Measurements from ENCODE around the gene C9orf72. TPM values are rescaled to one million over a fixed set of nuclear protein-coding genes. Genes with fewer than 3 reads are reported as not detected.

Gene C9orf72
- total RNA-seq, 2 donors from 2014 or later: 14.2 to 23.4 TPM

DNA sequence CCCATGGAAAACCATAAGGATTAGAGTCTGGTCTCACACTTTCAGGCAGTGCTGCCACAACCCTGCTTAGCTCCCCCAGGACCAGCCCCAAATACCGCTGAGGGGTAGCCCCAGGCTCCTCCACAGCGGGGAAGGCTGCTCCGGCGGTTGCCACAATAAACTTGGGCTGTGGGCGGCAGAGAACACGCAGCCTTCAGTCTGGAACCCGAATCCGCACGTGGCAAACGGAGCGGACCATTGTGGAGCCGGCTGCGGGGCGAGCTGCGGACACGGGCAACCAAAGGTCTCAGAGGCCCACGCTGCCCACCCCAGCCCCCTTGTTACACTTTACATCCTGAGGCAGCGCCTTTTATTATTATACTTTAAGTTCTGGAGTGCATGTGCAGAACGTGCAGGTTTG lies 37.3 kb upstream of the C9orf72 start:
- Histone ChIP-seq H3K4me3 (no peak overlapping the region), H3K4me1 (replicated peaks) (no peaks in the 10 kb centered on the region), H3K27ac (no peak overlapping the region), H3K9me3 (no peaks in the 10 kb centered on the region), H3K27me3 (replicated peaks; ENCODE audit: insufficient read depth) (no peaks in the 10 kb centered on the region), H3K36me3 (no peaks in the 10 kb centered on the region)
- DNase-seq (ENCODE audit: low spot score): no peak
- WGBS: 90% methylated on average over 19 of the region's 19 CpGs
- intact Hi-C loops (cut with DNase I): no loop called here
- TF ChIP-seq, protein P1, sequence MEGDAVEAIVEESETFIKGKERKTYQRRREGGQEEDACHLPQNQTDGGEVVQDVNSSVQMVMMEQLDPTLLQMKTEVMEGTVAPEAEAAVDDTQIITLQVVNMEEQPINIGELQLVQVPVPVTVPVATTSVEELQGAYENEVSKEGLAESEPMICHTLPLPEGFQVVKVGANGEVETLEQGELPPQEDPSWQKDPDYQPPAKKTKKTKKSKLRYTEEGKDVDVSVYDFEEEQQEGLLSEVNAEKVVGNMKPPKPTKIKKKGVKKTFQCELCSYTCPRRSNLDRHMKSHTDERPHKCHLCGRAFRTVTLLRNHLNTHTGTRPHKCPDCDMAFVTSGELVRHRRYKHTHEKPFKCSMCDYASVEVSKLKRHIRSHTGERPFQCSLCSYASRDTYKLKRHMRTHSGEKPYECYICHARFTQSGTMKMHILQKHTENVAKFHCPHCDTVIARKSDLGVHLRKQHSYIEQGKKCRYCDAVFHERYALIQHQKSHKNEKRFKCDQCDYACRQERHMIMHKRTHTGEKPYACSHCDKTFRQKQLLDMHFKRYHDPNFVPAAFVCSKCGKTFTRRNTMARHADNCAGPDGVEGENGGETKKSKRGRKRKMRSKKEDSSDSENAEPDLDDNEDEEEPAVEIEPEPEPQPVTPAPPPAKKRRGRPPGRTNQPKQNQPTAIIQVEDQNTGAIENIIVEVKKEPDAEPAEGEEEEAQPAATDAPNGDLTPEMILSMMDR (IDR thresholded peaks at IDR 0.05): no peak
- TF ChIP-seq POLR2AphosphoS5 (IDR thresholded peaks at IDR 0.05): no peak
- TF ChIP-seq POLR2A (IDR thresholded peaks at IDR 0.05): no peak

DNA sequence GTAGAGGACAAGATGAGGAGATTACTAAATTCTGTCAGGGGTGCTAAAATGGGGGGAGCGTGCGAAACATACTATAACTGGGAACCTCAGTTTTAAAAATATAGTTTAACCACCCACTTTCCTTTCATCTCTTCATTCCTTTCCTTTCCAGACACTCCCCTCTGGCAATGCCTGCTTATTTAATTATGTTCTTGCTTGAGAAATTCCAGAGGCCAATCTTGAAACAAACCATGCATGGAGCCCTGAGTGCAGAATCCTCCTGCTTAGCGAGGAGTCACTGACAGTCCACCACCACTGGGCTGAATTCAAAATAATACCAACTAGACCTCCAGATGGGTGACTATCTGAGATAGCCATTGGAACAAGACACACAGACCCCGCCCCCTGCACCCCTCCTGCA lies 29.7 kb upstream of the C9orf72 start:
- DNase-seq (ENCODE audit: low spot score): no peak
- H3K27ac ChIP-seq: no peak overlapping the region
- WGBS: 73% methylated on average over 4 of the region's 4 CpGs
- intact Hi-C loops (cut with DNase I): no loop called here
- no peaks in the 10 kb centered on the region for H3K27me3 ChIP-seq (replicated peaks; ENCODE audit: insufficient read depth)
- H3K4me1 ChIP-seq (replicated peaks): no peaks in the 10 kb centered on the region
- no peak overlapping the region for H3K4me3 ChIP-seq
- TF ChIP-seq, protein P1 (IDR thresholded peaks at IDR 0.05): no peak
- H3K36me3 ChIP-seq: no peaks in the 10 kb centered on the region
- no peaks in the 10 kb centered on the region for H3K9me3 ChIP-seq

DNA sequence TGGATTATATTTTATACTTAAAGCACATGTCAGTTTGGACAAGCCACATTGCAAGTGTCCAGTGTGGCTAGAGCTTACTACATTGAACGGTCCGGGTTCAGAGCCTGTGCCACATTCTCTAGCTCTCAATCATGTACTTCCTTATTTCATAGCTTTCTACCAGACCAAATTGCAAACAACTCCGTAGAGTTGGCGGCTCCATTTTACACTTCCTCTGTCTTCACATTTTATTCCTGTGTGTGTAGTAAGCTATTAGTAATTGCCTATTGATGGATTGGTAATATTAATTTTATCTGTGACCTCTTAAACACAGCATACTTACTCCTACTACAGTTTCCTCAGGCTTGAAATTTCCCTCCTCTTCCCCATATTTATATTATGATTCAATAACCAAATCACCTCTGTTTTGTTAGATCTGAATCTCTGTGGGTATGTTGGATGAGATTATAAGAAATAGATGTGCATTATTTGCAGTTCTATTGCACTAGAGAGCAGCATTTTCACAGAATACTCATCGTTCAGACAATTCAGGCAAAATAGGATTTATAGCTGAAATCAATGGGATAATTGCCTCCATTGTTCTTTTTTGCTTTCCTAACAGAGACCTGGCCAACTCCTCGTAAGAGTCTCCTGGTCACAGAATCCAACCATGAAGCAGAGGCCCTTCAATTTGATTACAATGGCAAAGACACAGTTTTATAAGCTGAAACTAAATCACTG lies 29.0 kb upstream of the C9orf72 start:
- Histone ChIP-seq H3K27ac (no peak overlapping the region), H3K4me3 (no peak overlapping the region), H3K4me1 (replicated peaks) (no peaks in the 10 kb centered on the region), H3K36me3 (no peaks in the 10 kb centered on the region), H3K27me3 (replicated peaks; ENCODE audit: insufficient read depth) (no peaks in the 10 kb centered on the region), H3K9me3 (no peaks in the 10 kb centered on the region)
- intact Hi-C loops (cut with DNase I): no loop called here
- no peak for DNase-seq (ENCODE audit: low spot score)
- 70% methylated on average over 6 of the region's 6 CpGs for WGBS
- TF ChIP-seq, protein P1 (IDR thresholded peaks at IDR 0.05): no peak
- no peak for TF ChIP-seq POLR2A (IDR thresholded peaks at IDR 0.05)
- TF ChIP-seq POLR2AphosphoS5 (IDR thresholded peaks at IDR 0.05): no peak

DNA sequence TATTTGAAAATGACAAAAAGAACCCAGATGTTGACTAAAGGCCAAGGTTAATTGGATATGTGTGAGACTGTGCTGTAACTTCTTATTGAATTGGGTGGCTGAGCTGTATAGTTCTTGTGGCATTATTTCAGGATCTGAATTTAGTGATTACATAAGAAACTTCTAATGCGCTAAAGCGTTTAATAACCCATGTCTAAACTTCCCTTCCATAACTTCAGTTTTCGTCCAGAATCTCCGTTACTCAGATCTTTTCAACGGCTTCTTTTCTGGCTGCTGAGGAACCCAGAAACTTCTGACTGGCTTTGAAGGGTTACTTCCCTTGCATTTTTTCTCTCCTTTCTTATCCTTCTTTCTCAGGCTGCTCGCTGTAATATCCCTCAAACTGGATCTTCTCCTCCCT lies 28.1 kb upstream of the C9orf72 start:
- Histone ChIP-seq H3K9me3 (no peaks in the 10 kb centered on the region), H3K4me3 (no peak overlapping the region), H3K27ac (no peak overlapping the region), H3K4me1 (replicated peaks) (no peaks in the 10 kb centered on the region), H3K36me3 (no peaks in the 10 kb centered on the region), H3K27me3 (replicated peaks; ENCODE audit: insufficient read depth) (no peaks in the 10 kb centered on the region)
- 86% methylated on average over 6 of the region's 6 CpGs for WGBS
- DNase-seq (ENCODE audit: low spot score): no peak
- TF ChIP-seq, protein P1 (IDR thresholded peaks at IDR 0.05): no peak
- TF ChIP-seq POLR2A (IDR thresholded peaks at IDR 0.05) (no peak), POLR2AphosphoS5 (IDR thresholded peaks at IDR 0.05) (no peak)
- intact Hi-C loops (cut with DNase I): no loop called here

DNA sequence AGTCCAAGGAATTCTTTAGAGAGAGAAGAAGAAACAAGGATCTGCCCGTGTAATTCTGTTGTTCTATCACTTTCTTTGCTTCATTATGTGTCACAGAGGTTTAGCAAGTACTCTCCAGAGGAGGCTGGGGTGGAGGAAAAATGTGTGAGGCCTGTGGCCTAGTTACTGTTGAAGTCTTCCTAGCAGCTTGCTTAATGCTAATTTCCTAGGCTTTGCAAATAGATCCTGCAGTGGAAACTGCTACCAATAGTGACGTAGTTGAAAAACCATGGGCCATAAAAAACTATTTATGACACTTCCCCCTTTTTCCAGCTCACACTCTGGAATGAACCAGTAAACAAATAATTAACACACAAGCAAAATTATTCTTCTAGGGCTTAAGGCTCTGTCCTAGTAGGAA lies 27.0 kb upstream of the C9orf72 start:
- TF ChIP-seq, protein P1 (IDR thresholded peaks at IDR 0.05): no peak
- no peak for TF ChIP-seq POLR2AphosphoS5 (IDR thresholded peaks at IDR 0.05)
- no peak for TF ChIP-seq POLR2A (IDR thresholded peaks at IDR 0.05)

More for the DNA sequence above, 27.0 kb upstream of the C9orf72 start:
- H3K4me3 ChIP-seq: no peak overlapping the region
- H3K36me3 ChIP-seq: no peaks in the 10 kb centered on the region
- intact Hi-C loops (cut with DNase I): no loop called here
- no peaks in the 10 kb centered on the region for H3K9me3 ChIP-seq
- no peak overlapping the region for H3K27ac ChIP-seq
- no peaks in the 10 kb centered on the region for H3K27me3 ChIP-seq (replicated peaks; ENCODE audit: insufficient read depth)
- no peaks in the 10 kb centered on the region for H3K4me1 ChIP-seq (replicated peaks)
- 27% methylated on average over 2 of the region's 2 CpGs for WGBS
- DNase-seq (ENCODE audit: low spot score): no peak
